HepG2 (cell line): ENCODE results near the gene RIC3.

ENCODE experiments used
- BHLHE40 ChIP-seq: IDR thresholded peaks from 2 replicates; pipeline ENCODE4 v1.6.1; 2011; ENCODE audit warnings: low read length, improper control_type of control experiment
- CTCF ChIP-seq: sonication (generic); formaldehyde crosslinking; IDR thresholded peaks from 2 replicates; pipeline ENCODE4 v1.5.0; 2020; ENCODE audit warnings: mild to moderate bottlenecking, missing genetic modification reagents, moderate library complexity
- GABPA ChIP-seq, 2 experiments: IDR thresholded peaks; 2 replicates each; pipeline ENCODE4 v1.6.1; 2011 to 2016; ENCODE audit warnings: low read depth in 2 of 2, low read length in 1 of 2, missing biosample characterization in 1 of 2, missing genetic modification characterization in 1 of 2
- GRHL1 ChIP-seq: sonication (generic); formaldehyde crosslinking; conservative IDR thresholded peaks from 2 replicates; pipeline ENCODE4 v1.8.0; 2022; ENCODE audit warnings: missing genetic modification reagents
- HCFC1 ChIP-seq: fragments of 150-350 bp; IDR thresholded peaks from 2 replicates; pipeline ENCODE4 v1.6.1; 2014; ENCODE audit warnings: low read depth, low read length
- JUND ChIP-seq: sonication (generic); formaldehyde crosslinking; IDR thresholded peaks from 2 replicates; pipeline ENCODE4 v1.8.0; 2022; ENCODE audit warnings: mild to moderate bottlenecking, missing genetic modification reagents
- MEIS1 ChIP-seq: sonication (generic); formaldehyde crosslinking; IDR thresholded peaks from 2 replicates; pipeline ENCODE4 v1.9.0; 2021; ENCODE audit warnings: mild to moderate bottlenecking, missing genetic modification reagents, moderate library complexity, borderline replicate concordance
- MEIS2 ChIP-seq: sonication (generic); formaldehyde crosslinking; IDR thresholded peaks from 2 replicates; pipeline ENCODE4 v1.9.0; 2021; ENCODE audit warnings: mild to moderate bottlenecking, missing genetic modification reagents
- PBX3 ChIP-seq: sonication (generic); formaldehyde crosslinking; IDR thresholded peaks from 2 replicates; pipeline ENCODE4 v1.8.1; 2023; ENCODE audit warnings: missing genetic modification reagents, inconsistent platforms, borderline replicate concordance
- POLR2AphosphoS5 ChIP-seq: IDR thresholded peaks from 2 replicates; pipeline ENCODE4 v1.6.1; 2012; ENCODE audit warnings: low read depth, low read length
- TCF7 ChIP-seq: sonication (generic); IDR thresholded peaks from 2 replicates; pipeline ENCODE4 v1.6.1; 2016; ENCODE audit warnings: antibody characterized with exemption, low read depth

- TF ChIP-seq POLR2AphosphoS5 (no peak), PBX3 (no peak), GABPA (IDR thresholded peaks at IDR 0.05; ENCODE audit: low read depth, low read length) (no peak), GABPA (CRISPR knock-in tag; IDR thresholded peaks at IDR 0.05; ENCODE audit: low read depth) (no peak), BHLHE40 (no peak), CTCF (CRISPR knock-in tag) (no peak), GRHL1 (CRISPR knock-in tag) (no peak), MEIS1 (CRISPR knock-in tag) (no peak), HCFC1 (no peak), JUND (CRISPR knock-in tag) (no peak), TCF7 (no peak), MEIS2 (CRISPR knock-in tag) (no peak)
Observed at GRCh38 chr11:8097062-8097461, 71.8 kb downstream of the RIC3 start.
